K562 (cell line): ENCODE results near the gene RAMAC. TPM values are rescaled to one million over a fixed set of nuclear protein-coding genes. Genes with fewer than 3 reads are reported as not detected.

Experiments
- BRF1 ChIP-seq: IDR thresholded peaks from 3 replicates; pipeline ENCODE4 v1.6.1; 2011; ENCODE audit warnings: borderline replicate concordance, mild to moderate bottlenecking; ENCODE audit not compliant: insufficient read length; ENCODE audit errors: extremely low read depth
- CBFB ChIP-seq: sonication (generic); formaldehyde crosslinking; IDR thresholded peaks from 2 replicates; pipeline ENCODE4 v1.4.0; 2020; ENCODE audit warnings: mild to moderate bottlenecking, missing genetic modification reagents
- CREB5 ChIP-seq: fragments of 250-450 bp; sonication (Bioruptor Pico); IDR thresholded peaks from 2 replicates; pipeline ENCODE4 v1.5.0; 2020; ENCODE audit warnings: mild to moderate bottlenecking
- CTBP1 ChIP-seq: fragments of 450-650 bp; IDR thresholded peaks from 2 replicates; pipeline ENCODE4 v1.6.1; 2016; ENCODE audit warnings: borderline replicate concordance
- HMGXB4 ChIP-seq: sonication (generic); formaldehyde crosslinking; IDR thresholded peaks from 2 replicates; pipeline ENCODE4 v1.8.1; 2023; ENCODE audit warnings: mild to moderate bottlenecking, missing genetic modification reagents
- HNRNPL ChIP-seq: fragments of 200-400 bp; formaldehyde crosslinking; IDR thresholded peaks from 2 replicates; pipeline ENCODE4 v1.6.1; 2017; ENCODE audit warnings: low read depth, mild to moderate bottlenecking, low read length
- KLF13 ChIP-seq: fragments of 450-650 bp; IDR thresholded peaks from 2 replicates; pipeline ENCODE4 v1.6.1; 2016; ENCODE audit warnings: missing genetic modification characterization, low read depth, mild to moderate bottlenecking, missing compliant biosample characterization, moderate library complexity, borderline replicate concordance
- LCOR ChIP-seq: sonication (generic); formaldehyde crosslinking; IDR thresholded peaks from 2 replicates; pipeline ENCODE4 v1.8.0; 2022; ENCODE audit warnings: mild to moderate bottlenecking, missing genetic modification reagents
- MBD2 ChIP-seq: sonication (generic); IDR thresholded peaks from 2 replicates; pipeline ENCODE4 v1.6.1; 2016; ENCODE audit warnings: low read depth, borderline replicate concordance
- NR3C1 ChIP-seq: sonication (generic); formaldehyde crosslinking; IDR thresholded peaks from 2 replicates; pipeline ENCODE4 v1.8.1; 2022; ENCODE audit warnings: missing genetic modification reagents
- PHB2 ChIP-seq: fragments of 450-650 bp; IDR thresholded peaks from 2 replicates; pipeline ENCODE4 v1.6.1; 2017; ENCODE audit warnings: low read depth
- RCOR1 ChIP-seq, 2 experiments: IDR thresholded peaks; 2 replicates each; pipeline ENCODE4 v1.6.1; 2012; ENCODE audit warnings: low read depth in 2 of 2, low read length in 2 of 2, borderline replicate concordance in 1 of 2, improper control_type of control experiment in 1 of 2
- RNF219 ChIP-seq: fragments of 250-450 bp; sonication (Bioruptor Pico); IDR thresholded peaks from 2 replicates; pipeline ENCODE4 v1.5.0; 2022; ENCODE audit warnings: mild to moderate bottlenecking
- SMARCA4 ChIP-seq: fragments of 450-650 bp; IDR thresholded peaks from 2 replicates; pipeline ENCODE4 v1.6.1; 2016
- TAL1 ChIP-seq: fragments of 450-650 bp; IDR thresholded peaks from 2 replicates; pipeline ENCODE4 v1.6.1; 2016; ENCODE audit warnings: mild to moderate bottlenecking
- ZNF140 ChIP-seq: fragments of 250-450 bp; sonication (Bioruptor Pico); IDR thresholded peaks from 2 replicates; pipeline ENCODE4 v1.8.0; 2021; ENCODE audit warnings: moderate library complexity, mild to moderate bottlenecking, inconsistent platforms
- ZNF518B ChIP-seq: fragments of 250-450 bp; sonication (Bioruptor Pico); IDR thresholded peaks from 2 replicates; pipeline ENCODE4 v1.5.0; 2021; ENCODE audit warnings: mild to moderate bottlenecking, moderate library complexity
- ZNF644 ChIP-seq: fragments of 200-800 bp; sonication (Bioruptor generic); IDR thresholded peaks from 2 replicates; pipeline ENCODE4 v1.6.1; 2016; ENCODE audit warnings: low read depth, missing genetic modification characterization, missing compliant biosample characterization
- ZNF75A ChIP-seq: fragments of 450-650 bp; formaldehyde crosslinking; IDR thresholded peaks from 2 replicates; pipeline ENCODE4 v1.4.0; 2020; ENCODE audit warnings: mild to moderate bottlenecking
- polyA plus RNA-seq, 8 experiments: library from polyadenylated mRNA; depleted of rRNA in 4 of 8; stranded (reverse) in 5 of 8; unstranded in 3 of 8; fragments of >200 nt; fragmentation: Nextera tagmentation in 2 of 8; fragmentation: Illumina TruSeq in 1 of 8; extraction: Ambion mirVana in 2 of 8; extraction: Trizol in 1 of 8; gene quantifications; 2 replicates each; pipeline versions ENCODE4 v1.2.1 to v1.2.3, GENCODE V29; 2011 to 2014; ENCODE audit warnings: inconsistent platforms in 1 of 8, missing spikeins in 1 of 8
- total RNA-seq, 7 experiments: library from RNA; depleted of rRNA in 6 of 7; stranded (reverse); fragments of >200 nt in 6 of 7; fragmentation: Illumina TruSeq in 2 of 7; extraction: Trizol in 2 of 7; gene quantifications; 2 replicates each; pipeline versions ENCODE4 v1.2.1 to v1.2.3, GENCODE V29; 2011 to 2021; ENCODE audit warnings: low replicate concordance in 1 of 7

The RAMAC gene
- total and polyA plus RNA-seq, 9 of the 15 experiments (the other 6 are each of a cell fraction or from before 2014, with no cell fraction given): 26.9 to 108 (median 38.4) TPM

- TF ChIP-seq LCOR (CRISPR knock-in tag) (peak; percentile 94), TAL1 (no peak), ZNF644 (tag) (0 out of 2 replicates have a peak, but pooled peaks have one; percentile 25), KLF13 (tag) (no peak), NR3C1 (CRISPR knock-in tag) (no peak), HMGXB4 (CRISPR knock-in tag) (peak; percentile 92), PHB2 (no peak), HNRNPL (no peak), SMARCA4 (0 out of 2 replicates have a peak, but pooled peaks have one; percentile 21), ZNF140 (CRISPR knock-in tag) (no peak), ZNF75A (no peak), RCOR1 (IDR thresholded peaks at IDR 0.05; ENCODE audit: borderline replicate concordance in 1 of 2, low read depth in 2 of 2, low read length in 2 of 2) (peak in 1 of 2 experiments; percentile 85; a peak in 2 of 4 replicates), CTBP1 (peak; percentile 85), CBFB (CRISPR knock-in tag) (no peak), ZNF518B (CRISPR knock-in tag) (no peak), MBD2 (peak; percentile 82; the same call in 1 of the 2 replicates), RNF219 (no peak), BRF1 (no peak), CREB5 (CRISPR knock-in tag) (no peak)
These were observed 25.5 kb downstream of the RAMAC start, which contains the start of gene C15orf40 (continued) for GRCh38 chr15:83011271-83012075.
